Activated CD4-positive, CD25-positive, alpha-beta regulatory T cell treated with anti-CD3 and anti-CD28 coated beads, Interleukin-2, amount 50 U/mL, for 16 hours (primary cell): ENCODE data around the gene G6PD.

Experiments
- DNase-seq: peaks from one replicate; pipeline ENCODE4 v3.0.0-alpha.2; 2020; ENCODE audit warnings: low read depth, low spot score

The G6PD gene

GRCh38 chrX:154487518-154488290 is 58.9 kb downstream of the G6PD start:
- DNase-seq: no peak

- DNase-seq: no peak
Observed at GRCh38 chrX:154486396-154487207, 60.0 kb downstream of the G6PD start, which contains the start of gene UBL4A. Gene UBL4A, minus strand, starts transcription at chrX:154486615. Its CDS starts 31 bp downstream, at chrX:154486584.

GRCh38 chrX:154486052-154486395 is 60.6 kb downstream of the G6PD start:
- no peak for DNase-seq

- DNase-seq: no peak
Observed at GRCh38 chrX:154485150-154486051, 61.2 kb downstream of the G6PD start.

- DNase-seq: no peak
Observed at GRCh38 chrX:154484255-154485149, 62.1 kb downstream of the G6PD start.

GRCh38 chrX:154483325-154483724 is 63.3 kb downstream of the G6PD start:
- no peak for DNase-seq

- DNase-seq: no peak
Observed at GRCh38 chrX:154482786-154483185, 63.9 kb downstream of the G6PD start.

GRCh38 chrX:154481911-154482601 is 64.6 kb downstream of the G6PD start:
- DNase-seq: no peak
